HL-60 (cell line): Measurements from ENCODE around the gene ZMIZ1.

Experiments used
- DNase-seq, 2 experiments: peaks; one replicate each; pipeline ENCODE4 v3.0.0-alpha.2; 2010 to 2020; ENCODE audit warnings: low read depth in 1 of 2, low spot score in 1 of 2
- H3K27ac ChIP-seq: fragments of 250-450 bp; sonication (Bioruptor Pico); replicated peaks from 2 replicates; pipeline ENCODE4 v1.5.1; 2020; ENCODE audit warnings: mild to moderate bottlenecking, moderate library complexity
- H3K27me3 ChIP-seq: fragments of 250-450 bp; sonication (Bioruptor Pico); 2 replicates; pipeline ENCODE4 v1.5.1; 2021; ENCODE audit warnings: mild to moderate bottlenecking, moderate library complexity; ENCODE audit not compliant: insufficient read depth, poor library complexity, severe bottlenecking
- H3K4me3 ChIP-seq: replicated peaks from 2 replicates; pipeline ENCODE4 v1.5.1; 2011; ENCODE audit warnings: mild to moderate bottlenecking, control low read depth, low read length; ENCODE audit not compliant: insufficient read depth
- CTCF ChIP-seq: IDR thresholded peaks from one replicate; pipeline ENCODE4 v1.5.1; 2011; ENCODE audit warnings: low read length, control low read depth, inconsistent platforms; ENCODE audit not compliant: insufficient read depth
- GABPA ChIP-seq: IDR thresholded peaks from 2 replicates; pipeline ENCODE4 v1.6.1; 2012; ENCODE audit warnings: low read depth
- POLR2AphosphoS5 ChIP-seq: IDR thresholded peaks from 2 replicates; pipeline ENCODE4 v1.6.1; 2012; ENCODE audit warnings: low read depth
- REST ChIP-seq: IDR thresholded peaks from 2 replicates; pipeline ENCODE4 v1.6.1; 2012; ENCODE audit warnings: low read depth; ENCODE audit not compliant: insufficient replicate concordance
- SPI1 ChIP-seq: IDR thresholded peaks from 2 replicates; pipeline ENCODE4 v1.6.1; 2012; ENCODE audit warnings: low read depth, mild to moderate bottlenecking, borderline replicate concordance

The ZMIZ1 gene

GRCh38 chr10:79255007-79255507 lies 186.3 kb downstream of the ZMIZ1 start:
- Histone ChIP-seq H3K27ac (no peak overlapping the region), H3K4me3 (no peak overlapping the region), H3K27me3 (no peaks in the 10 kb centered on the region)
- TF ChIP-seq POLR2AphosphoS5 (no peak), CTCF (no peak), SPI1 (no peak)
- DNase-seq = no peak

- H3K27ac ChIP-seq = no peak overlapping the region
Observed at GRCh38 chr10:79256264-79256806, 187.6 kb downstream of the ZMIZ1 start.

GRCh38 chr10:79258894-79259293 lies 190.1 kb downstream of the ZMIZ1 start:
- no peaks in the 10 kb centered on the region for H3K27me3 ChIP-seq
- no peak overlapping the region for H3K27ac ChIP-seq
- H3K4me3 ChIP-seq = no peak overlapping the region
- no peak for DNase-seq
- no peak for TF ChIP-seq SPI1
- no peak for TF ChIP-seq GABPA

More at GRCh38 chr10:79256264-79256806, 187.6 kb downstream of the ZMIZ1 start:
- no peak for DNase-seq
- no peaks in the 10 kb centered on the region for H3K27me3 ChIP-seq
- TF ChIP-seq REST (no peak), POLR2AphosphoS5 (no peak), SPI1 (no peak), GABPA (no peak), CTCF (no peak)
- no peak overlapping the region for H3K4me3 ChIP-seq

- TF ChIP-seq CTCF (no peak), POLR2AphosphoS5 (no peak), GABPA (no peak), REST (no peak), SPI1 (no peak)
- DNase-seq = no peak
- Histone ChIP-seq H3K27ac (no peak overlapping the region), H3K27me3 (no peaks in the 10 kb centered on the region), H3K4me3 (no peak overlapping the region)
Observed at GRCh38 chr10:79259834-79260233, 191.1 kb downstream of the ZMIZ1 start.
